ENCODE data around the gene MRGPRX4.

GRCh38 chr11:18204771-18205170, 32.1 kb downstream of the MRGPRX4 start:
- TF ChIP-seq CTCF (IDR thresholded peaks at IDR 0.05; ENCODE audit: poor library complexity, severe bottlenecking) (no peak), EP300 (conservative IDR thresholded peaks at IDR 0.05; ENCODE audit: poor library complexity, severe bottlenecking) (no peak), RAD21 (conservative IDR thresholded peaks at IDR 0.05) (no peak), POLR2AphosphoS5 (IDR thresholded peaks at IDR 0.05) (no peak), EZH2 (IDR thresholded peaks at IDR 0.05; ENCODE audit: borderline replicate concordance, insufficient read depth, low read length, poor library complexity, severe bottlenecking) (no peak), TAF1 (IDR thresholded peaks at IDR 0.05; ENCODE audit: low read depth) (no peak), MXI1 (conservative IDR thresholded peaks at IDR 0.05; ENCODE audit: poor library complexity, severe bottlenecking) (no peak)
